HUDEP-2 (cell line): ENCODE data around the gene RNF126.

Source experiments
- DNase-seq, 76 experiments: peaks; one replicate each; lab custom pipeline; 2025; ENCODE audit not compliant: unreplicated experiment in 76 of 76; lab: John Stamatoyannopoulos, UW

The RNF126 gene

DNA sequence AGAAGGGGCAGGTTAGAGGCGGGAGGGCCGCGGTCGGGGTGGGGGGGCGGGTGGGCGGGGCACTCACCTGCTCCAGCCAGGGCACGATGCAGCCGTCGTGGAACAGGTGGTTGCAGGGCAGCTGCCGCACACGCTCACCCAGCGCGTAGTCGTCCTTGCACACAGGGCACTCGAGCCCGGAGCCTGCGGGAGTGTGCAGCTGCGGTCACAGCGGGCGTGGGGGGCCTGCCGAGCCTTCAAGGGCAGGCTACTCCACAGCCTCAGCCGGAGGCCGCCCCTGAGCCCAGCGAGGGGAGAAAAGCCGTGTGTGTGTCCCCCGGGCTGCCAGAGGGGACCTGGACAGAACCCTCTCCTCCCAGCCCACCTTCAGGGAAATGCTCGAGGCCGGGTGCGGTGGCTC, 14.7 kb downstream of the RNF126 start:
- no peak for DNase-seq

DNA sequence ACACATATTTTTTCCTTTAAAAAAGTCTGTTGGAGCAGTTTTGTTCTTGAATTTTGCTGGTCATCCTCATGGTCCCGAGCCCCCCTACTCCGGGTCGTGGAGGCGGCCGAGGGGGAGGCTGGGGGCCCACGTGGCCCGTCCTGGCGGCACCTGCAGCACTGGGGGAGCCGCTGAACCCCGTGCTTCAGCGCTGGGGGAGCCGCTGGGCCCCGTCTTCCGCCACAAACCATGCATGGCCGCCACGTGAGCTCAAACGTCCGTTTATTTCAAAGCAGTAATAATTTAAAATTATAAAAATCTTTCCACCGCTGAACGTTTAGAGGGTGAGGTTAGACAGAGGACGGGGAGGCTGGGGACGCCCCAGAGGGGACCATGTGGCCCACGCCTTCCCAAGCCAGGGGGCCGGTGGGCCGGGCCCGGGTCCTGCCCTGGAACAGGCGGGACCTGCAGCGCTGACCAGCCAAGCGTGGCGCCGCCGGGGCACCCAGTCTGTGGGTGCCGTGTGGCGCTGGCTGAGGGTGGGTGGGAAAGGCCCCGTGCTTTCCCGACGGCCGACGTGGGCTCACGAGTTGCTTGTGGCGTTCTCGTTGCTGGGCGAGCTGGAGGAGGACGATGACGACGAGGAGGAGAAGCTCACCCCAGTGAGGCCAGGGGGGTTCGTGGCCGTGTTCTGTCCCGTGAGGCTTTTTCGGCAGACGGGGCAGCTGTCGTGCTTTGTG, 15.3 kb downstream of the RNF126 start:
- no peak for DNase-seq

DNA sequence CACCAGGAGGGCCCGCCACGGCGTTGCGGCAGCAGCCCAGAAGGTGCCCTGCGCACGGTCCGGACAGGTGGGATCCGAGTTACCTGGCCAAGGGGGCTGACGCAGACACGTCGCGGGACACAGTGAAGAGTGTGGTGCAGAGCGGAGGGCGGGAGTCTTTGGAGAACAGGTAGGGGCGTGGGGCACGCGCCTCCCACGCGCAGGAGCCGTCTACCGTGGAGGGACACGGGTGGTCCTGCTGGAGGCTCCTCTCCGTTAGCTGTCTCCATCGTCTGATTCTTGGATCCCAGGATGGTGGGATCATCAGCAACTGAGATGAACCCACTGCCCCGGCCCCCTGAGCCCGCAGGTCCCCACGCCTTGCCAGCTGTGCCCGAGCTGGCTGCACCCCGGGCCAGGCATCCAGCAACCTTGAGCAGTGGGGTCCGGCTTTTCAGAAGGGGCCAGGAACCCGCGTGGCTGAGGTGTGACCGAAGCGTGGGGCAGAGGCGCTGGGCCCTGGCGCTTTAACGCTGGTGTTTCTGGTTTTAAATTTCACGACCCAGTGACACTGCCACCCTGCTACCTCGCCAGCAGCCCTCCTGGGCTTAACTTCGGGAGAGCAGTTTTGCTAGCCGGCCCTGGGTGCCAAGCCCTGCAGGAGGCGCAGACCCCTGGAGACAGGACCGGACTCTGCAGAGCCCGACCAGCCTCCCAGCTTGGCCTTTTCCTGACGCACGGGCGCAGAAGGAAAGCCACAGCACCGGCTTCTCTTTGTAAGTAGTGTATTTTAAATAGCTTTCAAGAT, 16.0 kb downstream of the RNF126 start:
- DNase-seq = no peak

DNA sequence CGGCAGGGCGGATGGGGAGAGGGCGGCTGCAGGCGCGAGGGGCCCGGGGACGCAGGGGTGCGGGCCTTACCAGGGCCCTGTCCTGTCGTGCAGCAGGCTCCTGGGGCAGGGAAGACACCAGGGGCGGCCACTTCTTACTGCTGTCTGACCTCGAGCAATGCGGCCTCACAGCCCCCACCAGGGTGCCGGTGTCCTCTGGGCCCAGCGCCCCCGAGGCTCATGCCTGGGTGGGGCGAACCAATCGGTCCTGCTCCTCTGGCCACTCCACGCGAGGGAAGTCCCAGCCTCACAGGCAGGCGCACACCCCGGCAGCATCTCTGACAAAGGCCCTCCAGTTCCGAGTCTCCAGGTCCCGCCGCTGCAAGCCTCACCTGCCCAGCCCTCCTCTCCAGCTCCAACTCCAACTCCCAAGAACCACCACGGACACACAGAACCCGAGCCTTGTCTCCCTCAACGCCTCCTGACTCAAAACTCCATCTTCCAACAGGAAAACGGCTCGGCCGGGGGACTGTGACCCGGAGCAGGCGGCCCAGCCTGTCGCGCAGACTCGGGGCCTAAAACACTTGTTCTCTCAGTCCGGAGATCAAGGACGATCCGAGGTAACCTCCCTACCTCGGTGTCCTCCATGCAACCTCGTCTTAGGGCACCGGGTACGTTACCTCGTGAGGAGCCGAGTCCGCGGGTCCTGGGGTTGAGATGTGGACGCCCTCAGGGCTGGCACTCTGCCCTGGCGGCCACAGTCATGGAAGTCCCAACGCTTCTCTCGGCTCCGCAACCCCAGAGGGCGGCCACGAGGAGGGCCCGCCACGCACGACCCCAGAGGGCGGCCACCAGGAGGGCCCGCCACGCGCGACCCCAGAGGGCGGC, 16.9 kb downstream of the RNF126 start:
- DNase-seq = no peak

DNA sequence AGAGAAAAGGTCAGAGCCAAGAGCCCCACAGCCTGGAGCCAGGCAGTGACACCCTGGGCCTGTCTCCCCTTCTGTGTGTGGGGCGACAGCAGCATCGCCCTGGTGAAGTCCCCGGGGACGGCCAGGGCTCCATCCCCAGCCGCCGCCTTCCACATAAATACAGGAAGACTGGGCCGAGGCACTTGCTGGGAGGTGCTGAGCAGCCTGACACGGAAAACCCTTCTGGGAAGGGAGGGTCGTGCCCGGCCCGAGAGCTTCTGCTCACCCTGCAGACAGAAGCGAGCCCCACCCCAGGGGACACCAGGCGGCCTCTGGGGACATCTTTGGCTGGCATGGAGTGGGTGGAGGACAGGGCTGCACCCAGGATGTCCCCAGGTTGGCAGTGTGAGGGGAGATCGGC, 18.2 kb downstream of the RNF126 start:
- no peak for DNase-seq

DNA sequence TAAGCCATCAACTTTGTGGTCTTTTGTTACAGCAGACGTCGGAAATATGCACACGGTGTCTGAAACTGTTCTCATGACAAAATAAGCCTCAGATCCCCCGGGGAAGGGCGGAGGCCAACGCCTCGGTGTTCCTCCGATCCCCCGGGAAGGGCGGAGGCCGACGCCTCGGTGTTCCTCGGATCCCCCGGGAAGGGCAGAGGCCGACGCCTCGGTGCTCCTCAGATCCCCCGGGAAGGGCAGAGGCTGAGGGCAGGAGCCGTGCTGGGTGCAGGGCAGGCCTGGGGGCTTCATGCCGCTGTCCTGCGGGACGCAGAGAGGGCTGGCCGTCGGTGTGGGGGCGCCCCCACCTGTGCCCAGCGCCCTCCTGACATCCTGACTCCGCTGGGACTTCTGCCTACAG, 18.7 kb downstream of the RNF126 start:
- no peak for DNase-seq

DNA sequence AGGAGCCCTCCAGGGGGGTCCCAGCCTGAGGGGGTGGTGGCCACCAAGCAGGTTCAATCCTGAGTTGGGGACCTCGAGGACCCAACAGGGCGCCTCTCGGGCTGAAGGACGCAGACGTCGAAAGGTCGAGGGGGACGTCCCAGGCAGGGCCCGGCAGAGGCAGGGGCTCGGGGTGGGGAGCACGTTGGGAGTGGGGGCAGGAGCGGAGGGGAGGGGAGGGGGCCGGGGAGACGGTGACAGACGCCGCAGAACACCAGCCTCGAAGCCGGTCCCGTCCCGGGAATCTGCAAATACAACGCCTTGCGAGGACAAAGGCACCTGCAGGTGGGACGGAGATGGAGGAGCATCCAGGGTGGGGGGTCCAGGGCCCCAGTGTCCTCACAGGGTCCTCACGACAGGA, 19.3 kb downstream of the RNF126 start:
- DNase-seq = no peak

DNA sequence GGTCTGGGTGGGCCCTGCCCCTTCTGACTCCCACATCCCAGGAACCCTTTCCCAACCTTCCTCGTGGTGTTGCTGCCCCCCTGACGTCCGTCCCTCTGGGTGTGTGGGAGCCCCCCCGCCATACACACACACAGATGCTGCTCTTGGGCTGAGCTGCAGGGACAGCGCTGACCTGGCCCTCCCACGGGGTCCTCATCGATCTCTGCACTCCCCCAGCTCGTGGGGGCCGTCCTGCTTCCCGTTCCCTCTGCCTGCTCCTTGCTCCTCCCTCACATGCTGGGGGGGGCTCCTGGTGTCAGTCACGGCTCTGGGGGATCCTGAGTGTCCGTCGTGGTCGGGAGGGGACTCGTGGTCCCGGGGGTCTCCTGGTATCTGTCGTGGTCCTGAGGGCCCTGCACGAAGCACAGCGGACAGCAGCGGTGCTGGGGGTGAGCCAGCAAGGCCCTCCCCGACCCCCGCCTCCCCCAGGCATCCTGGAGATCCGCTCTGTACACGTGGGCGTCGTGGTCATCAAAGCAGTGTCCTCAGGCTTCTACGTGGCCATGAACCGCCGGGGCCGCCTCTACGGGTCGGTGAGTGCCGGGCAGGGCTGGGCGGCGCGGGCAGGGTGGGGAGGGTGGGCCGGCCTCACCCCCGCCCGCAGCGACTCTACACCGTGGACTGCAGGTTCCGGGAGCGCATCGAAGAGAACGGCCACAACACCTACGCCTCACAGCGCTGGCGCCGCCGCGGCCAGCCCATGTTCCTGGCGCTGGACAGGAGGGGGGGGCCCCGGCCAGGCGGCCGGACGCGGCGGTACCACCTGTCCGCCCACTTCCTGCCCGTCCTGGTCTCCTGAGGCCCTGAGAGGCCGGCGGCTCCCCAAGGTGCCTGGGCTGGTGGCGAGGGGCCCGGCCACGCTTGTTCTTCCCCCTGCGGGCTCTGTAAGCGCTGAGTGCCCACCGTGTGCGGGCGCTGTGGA, 20.0 kb downstream of the RNF126 start:
- no peak for DNase-seq

DNA sequence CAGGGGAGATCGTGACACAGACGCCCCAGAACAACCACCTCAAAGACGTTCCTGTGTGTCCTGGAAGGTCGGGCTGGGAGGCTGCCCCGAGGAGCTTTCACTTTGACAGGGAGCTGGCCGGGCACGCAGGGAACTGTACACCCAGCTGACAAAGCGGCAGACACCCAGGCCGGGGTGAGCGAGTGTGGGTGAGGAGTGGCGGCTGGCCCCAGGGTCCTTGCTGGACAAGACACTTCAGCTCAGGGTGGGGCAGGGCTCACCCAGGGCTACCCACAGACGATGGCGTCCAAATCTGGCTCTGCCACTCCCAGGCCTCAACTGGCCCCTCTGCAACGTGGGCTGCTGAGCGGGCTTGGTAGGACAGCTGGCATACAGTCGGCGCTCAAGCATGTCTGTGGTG, 21.3 kb downstream of the RNF126 start:
- no peak for DNase-seq

DNA sequence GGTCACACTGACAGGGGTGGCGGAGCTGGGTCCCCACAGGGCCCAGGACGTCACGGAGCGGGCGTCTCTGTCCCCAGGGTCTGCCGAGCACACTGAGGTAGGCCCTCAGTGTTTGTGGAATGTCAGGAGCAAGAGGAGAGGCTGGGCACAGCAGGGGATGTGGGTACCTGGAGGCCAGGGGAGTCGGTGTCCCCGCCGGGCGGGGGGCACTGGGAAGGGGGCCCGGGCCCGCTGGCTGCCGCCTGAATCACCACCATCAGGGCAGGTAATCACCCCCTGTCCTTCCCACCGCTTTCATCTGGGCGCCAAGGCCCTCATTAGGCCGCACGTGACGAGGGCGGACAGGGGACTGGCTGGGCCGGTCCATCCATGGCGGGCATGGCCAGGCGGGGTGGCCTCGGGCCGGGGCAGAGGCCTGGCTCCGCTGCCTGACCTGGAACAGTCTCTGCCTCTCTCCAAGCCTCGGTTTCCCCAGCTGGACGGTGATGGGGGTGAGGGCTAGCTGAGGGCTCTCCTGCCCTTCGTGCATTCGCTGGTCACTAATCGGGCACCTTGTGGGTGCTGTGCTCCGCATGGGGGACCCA, 22.3 kb downstream of the RNF126 start:
- no peak for DNase-seq

DNA sequence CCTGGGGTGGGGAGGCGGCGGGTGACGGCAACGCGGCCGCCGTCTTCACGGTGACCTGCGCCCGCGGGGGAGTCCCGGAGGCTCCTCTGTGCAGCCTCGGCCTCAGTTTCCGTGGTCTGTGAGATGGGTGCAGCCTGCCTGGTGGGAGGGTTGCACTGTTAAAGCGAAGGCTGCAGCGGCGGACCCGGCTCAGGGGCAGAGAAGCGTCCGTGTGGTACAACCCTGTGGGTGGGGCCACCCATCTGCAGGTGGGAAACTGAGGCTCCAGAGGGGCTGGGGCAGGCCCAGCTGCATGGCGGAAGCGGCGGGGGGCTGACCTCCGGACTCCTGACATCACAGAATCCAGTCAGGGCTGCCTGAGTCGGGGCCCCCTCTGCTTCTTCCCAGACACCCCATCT, 22.9 kb downstream of the RNF126 start:
- DNase-seq = no peak

DNA sequence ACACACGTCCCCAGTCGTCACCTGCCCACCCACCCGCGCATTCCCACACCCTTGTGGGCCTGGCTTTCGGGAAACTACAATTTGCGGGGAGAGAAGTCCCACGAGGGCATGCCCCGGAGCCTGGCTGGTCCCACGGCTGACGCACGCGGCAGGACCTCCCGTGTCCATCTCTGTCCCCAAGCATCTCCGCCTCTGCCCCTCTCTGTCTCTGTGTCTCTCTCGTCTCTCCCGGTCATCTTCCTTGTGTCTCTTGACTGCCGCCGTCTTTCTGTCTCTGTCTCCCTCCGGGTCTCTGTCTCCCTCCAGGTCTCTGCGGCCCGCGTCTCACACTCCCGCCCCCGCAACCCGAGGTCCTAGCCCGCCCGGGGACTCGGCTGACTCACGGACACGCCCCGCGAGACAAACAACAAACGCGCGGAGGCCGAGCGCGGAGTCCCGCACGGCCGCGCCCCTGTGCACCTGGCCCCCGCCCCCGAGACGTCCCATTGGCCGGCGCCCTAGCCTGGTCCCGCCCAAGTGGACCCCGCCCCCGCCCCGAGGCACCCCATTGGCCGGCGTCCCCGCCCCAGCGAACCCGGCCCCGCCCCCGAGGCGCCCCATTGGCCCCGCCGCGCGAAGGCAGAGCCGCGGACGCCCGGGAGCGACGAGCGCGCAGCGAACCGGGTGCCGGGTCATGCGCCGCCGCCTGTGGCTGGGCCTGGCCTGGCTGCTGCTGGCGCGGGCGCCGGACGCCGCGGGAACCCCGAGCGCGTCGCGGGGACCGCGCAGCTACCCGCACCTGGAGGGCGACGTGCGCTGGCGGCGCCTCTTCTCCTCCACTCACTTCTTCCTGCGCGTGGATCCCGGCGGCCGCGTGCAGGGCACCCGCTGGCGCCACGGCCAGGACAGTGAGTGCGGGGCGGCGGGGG, 23.5 kb downstream of the RNF126 start, which contains the start of gene FGF22:
Gene FGF22, plus strand, starts transcription at position 627 of the 908 bp plus-strand sequence. Its CDS starts 47 bp downstream, at position 674.
- peak in 70 of 76 experiments; percentile 43 to 99 (median 92) for DNase-seq

DNA sequence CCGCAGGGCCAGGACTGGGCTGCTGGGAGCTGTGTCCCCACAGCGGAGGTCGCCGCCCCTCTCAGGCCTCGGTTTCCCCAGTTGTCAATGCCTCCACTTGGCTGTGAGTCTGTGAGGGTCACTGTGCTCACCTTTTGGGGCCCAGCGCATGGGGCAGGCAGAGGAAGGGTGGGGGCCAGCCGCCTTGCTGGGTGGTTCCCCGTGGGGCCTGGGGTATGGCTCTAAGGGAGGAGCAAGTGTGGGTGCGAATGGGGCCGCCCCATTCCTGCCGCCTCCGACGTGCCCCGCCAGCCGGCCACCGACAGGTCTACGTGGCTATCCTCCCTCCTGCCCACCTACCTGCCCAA, 24.1 kb downstream of the RNF126 start:
- no peak for DNase-seq

DNA sequence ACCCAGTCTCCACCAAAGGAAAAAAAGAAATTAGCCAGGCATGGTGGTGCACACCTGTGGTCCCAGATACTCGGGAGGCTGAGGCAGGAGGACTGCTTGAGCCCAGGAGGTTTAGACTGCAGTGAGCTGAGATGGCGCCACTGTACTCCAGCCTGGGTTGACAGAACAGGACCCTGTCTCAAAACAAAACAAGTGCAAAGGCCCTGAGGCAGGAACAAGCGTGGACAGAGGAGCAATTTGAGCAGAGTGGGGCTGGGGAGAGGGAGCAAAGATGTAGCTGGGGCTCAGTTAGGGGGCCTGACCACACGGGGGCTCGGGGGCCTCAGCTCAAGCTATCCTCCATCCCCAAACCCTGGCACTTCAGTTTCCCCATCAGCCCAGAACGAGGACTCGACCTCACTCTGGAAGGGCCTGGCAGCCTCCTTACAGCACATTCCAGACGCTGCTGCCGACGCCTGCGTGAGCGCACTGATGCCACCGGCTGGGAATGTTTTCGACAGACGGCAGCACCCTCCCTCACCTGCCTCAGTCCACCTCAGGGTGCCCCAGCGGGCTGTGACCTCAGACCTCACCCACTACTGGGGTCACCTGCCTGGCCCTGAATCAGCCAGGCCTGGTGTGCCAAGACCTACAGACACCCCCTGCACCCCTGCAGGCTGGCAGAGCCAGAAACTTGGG, 27.9 kb downstream of the RNF126 start:
- no peak for DNase-seq

DNA sequence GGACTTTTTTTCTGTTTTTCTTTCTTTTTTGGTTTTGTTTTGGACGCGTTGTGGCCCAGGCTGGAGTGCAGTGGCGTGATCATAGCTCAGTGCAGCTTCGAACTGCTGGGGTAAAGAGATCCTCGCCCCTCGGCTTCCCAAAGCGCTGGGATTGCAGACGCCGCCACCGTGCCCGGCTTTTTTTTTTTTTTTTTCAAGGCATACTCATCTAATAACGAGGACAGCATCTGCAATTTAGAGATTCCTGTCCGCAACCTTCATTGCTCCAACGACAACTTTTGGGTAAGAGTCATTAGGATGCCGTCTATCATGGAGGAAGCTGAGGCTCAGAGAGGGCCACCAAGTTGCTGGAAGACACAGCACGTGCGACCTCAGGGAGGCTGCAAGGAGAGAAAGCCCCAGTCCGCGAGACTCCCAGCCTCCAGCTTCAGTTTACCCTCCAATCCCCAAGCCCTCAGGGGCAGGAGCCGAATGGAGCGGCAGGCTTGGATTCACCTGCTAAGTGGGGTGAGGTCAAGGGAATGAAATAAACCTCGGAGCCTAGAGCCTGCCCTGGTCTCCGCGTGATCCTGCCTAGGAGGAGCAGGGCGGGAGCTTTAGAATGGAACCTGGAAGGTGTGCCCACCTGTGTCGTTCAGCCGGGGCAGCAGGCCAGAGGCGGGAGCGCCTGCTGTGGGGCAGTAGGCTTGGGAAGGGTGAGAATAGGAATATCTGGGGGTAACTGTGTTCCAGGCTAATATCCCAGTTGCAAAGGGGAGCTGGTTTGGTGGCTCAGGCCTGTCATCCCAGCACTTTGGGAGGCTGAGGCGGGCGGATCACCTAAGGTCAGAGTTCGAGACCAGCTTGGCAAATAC, 29.0 kb downstream of the RNF126 start:
- DNase-seq = peak in 6 of 76 experiments; percentile 16 to 51 (median 31)

DNA sequence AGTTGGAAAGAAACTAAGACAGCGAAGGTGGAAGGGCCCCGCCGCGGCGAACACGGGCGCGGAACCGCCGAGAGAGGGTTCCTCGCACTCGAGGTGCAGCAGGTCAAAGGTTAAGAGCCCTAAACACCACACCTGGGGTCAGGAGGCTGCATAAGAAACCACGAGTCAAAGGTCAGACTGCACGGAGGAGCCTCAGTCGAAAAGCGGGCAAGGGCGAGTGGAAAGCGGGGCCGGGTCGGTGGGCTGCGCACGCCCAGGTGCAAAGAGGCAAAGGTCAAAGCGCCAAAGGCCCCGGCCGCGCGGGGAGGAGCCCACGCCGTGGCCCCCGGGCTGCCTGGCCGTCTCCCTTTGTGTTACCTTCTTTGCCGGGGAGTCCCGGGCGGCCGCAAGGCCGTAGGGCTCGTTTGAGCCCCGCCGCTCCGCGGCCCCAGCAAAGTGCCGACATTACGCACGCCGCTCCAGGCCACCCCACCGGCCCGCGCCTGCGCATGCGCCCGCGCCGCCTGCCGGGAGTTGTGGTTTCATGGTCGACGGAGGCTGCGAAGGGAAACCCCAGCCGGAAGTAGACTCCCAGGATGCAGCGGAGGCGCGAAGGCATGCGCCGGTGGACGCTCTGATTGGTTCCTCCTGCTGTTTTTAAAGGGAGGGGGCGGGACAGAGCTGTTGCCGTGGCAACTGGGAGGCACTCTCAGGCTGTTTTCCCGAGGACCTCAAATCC, 29.8 kb downstream of the RNF126 start, which contains the start of gene POLRMT:
Gene POLRMT, minus strand, starts transcription at position 470 of the 718 bp plus-strand sequence. Its CDS starts 25 bp downstream, at position 445.
- DNase-seq = peak in 75 of 76 experiments; percentile 72 to 100 (median 99)
